GM10847 (cell line): ENCODE data around the gene RAB3GAP2.

Experiments used
- POLR2A ChIP-seq: IDR thresholded peaks from 2 replicates; pipeline ENCODE4 v1.6.1; 2011; ENCODE audit not compliant: insufficient read length; ENCODE audit errors: extremely low read depth

RAB3GAP2 gene

DNA sequence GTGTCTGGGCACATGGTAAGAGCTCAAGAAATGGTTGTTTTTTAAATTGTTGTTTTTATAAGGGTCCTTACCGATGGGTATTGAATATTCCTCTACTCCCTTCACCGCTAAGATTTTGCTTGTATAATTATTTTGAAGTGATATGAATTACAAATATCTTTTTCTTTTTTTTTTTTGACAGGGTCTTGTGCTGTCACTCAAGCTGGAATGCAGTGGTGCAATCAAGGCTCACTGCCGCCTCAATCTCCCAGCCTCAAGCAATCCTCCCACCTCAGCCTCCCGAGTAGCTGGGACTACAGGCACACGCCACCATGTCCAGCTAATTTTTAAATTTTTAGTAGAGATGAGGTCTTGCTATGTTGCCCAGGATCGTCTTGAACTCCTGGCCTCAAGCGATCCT lies 27.1 kb upstream of the RAB3GAP2 start:
- TF ChIP-seq POLR2A = no peak

DNA sequence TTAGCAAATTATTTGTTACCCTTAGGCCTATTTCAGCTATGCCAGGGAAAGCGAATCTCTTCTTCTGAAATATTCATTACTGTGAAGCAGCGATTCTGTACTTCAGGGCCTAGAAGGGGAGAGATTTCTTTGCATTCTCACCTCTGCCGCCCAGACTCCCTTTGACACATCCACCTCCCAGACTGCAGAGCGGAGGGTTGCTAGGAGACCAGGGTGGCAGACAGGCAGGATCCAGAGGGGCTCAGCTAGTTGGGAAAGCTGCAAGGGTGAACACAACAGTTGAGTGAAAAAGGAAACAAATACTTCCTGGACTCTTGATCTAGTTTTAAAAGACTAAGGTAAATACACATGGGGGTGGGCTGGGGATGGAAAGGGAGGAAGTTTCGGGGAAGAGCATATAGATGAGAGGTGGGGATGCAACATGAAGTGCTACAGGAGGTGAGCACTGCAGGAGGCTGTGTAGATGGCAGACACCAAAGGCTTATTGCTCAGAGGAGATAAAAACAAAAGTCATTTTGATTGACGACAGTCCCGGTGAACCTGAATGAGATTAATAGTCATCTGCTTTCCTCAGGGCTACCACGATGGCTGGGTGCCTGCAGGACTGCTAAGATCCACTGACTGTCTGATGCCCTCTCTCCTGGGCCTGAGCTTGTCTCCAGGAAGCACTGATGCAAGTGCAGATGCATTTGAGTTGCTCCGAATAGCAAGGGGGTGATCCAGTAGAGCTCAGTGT lies 26.4 kb upstream of the RAB3GAP2 start:
- TF ChIP-seq POLR2A = no peak

- TF ChIP-seq POLR2A = no peak
Measured at GRCh38 chr1:220296981-220297380, 24.7 kb upstream of the RAB3GAP2 start.

DNA sequence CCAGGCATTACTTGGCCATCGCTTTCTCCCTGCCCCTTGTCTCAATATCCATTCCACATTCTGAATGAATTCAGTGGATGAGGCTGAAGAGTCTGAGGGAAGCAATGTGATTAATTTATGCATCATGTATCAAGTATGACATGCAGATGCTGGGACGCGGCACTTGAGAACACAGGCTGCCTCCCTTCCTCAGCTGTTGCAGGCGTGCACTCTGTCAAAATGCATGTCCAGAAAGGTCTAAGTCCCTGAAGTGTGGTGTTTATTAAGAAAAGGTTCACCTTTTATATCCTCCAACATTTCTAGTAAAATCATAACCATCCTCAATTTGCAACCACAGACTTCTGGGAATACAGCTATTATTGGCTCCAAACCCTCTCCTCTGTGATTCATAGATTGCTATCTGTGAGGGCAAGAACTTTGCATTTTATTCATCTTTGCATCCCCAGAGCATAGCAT lies 22.6 kb upstream of the RAB3GAP2 start:
- TF ChIP-seq POLR2A = no peak

DNA sequence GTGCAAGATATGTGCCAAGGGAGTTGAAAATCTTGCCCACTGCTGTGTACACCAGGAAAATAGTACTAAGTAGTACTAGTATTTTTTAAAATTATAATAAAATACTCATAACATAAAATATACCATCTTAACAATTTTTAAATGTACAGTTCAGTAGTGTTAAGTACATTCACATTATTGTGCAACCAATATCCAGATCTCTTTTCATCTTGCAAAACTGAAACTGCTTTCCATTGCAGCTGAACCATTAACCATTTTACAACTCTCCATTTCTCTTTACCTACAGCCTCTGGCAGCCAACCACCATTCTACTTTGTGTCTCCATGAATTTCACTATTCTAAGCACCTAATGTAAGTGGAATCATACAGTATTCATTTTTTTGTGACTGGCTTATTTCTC lies 19.3 kb upstream of the RAB3GAP2 start:
- no peak for TF ChIP-seq POLR2A

DNA sequence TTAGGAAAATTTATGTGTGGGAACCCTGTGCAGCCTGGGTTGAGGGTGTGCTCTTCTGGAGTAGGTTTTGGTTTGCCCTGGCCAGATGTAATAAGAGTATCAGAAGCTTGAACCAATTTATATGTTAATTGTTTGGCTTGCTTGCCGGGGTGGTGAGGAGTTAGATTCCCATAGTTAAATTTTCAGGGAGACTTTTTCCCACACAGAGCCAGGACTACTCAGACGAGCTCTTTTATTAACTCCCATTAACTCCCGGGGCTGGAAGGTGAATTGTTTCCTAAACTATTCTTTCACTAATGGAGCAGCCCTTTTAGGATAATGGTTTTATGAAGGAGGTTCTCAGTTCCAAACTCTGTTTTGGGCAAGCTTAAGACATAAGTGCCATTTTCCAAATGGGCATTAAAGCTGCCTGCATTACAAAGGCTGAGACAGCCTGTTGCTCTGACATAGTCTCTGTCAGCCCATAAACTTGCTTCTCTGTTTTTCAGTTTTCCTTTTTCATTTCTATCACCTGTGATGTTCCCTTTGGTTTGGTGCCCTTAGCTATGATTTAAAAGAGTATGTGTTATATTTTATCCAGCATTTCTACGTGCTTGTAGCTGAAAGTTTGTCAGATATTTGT lies 18.0 kb upstream of the RAB3GAP2 start:
- no peak for TF ChIP-seq POLR2A

DNA sequence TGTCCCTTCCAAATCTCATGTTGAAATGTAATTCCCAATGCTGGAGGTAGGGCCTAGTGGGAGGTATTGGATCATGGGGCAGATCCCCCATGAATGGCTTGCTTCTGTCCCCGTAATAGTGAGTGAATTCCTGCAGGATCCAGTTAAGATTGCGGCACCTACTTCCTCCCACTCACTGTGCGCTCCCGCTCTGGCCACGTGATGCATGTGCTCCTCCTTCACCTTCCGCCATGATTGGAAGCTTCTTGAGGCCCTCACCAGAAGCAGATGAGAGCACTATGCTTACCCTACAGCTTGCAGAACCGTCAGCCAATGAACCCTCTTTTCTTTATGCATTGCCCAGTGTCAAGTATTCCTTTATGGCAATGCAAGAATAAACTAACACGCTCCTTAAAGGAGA lies 14.9 kb upstream of the RAB3GAP2 start:
- no peak for TF ChIP-seq POLR2A

GRCh38 chr1:220283625-220284024 lies 11.4 kb upstream of the RAB3GAP2 start:
- TF ChIP-seq POLR2A = no peak

GRCh38 chr1:220281159-220281574 lies 8.9 kb upstream of the RAB3GAP2 start:
- TF ChIP-seq POLR2A = no peak

GRCh38 chr1:220280249-220280648 lies 8.0 kb upstream of the RAB3GAP2 start:
- TF ChIP-seq POLR2A = no peak

GRCh38 chr1:220278991-220279390 lies 6.7 kb upstream of the RAB3GAP2 start:
- TF ChIP-seq POLR2A = no peak

DNA sequence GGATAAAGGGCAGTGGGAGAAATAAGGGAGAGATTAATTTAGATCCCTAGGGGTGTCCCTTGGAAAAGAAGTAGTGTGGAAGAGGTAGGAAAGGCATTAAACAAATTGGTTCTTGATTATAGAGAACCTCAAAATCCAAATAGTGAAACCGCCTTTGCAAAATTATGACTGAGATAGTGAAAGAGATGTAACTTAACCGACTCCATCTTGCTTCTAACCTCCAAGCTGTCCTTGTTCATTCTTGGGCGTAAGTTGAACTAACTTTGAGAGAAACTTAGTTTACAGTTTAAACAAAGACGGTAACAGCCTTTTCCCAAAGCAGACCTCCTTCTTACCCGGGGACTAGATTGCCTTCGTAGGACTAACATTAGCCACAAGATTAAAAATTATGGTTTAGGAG lies 3.2 kb upstream of the RAB3GAP2 start:
- no peak for TF ChIP-seq POLR2A

GRCh38 chr1:220274251-220274855 lies 2.1 kb upstream of the RAB3GAP2 start:
- no peak for TF ChIP-seq POLR2A

DNA sequence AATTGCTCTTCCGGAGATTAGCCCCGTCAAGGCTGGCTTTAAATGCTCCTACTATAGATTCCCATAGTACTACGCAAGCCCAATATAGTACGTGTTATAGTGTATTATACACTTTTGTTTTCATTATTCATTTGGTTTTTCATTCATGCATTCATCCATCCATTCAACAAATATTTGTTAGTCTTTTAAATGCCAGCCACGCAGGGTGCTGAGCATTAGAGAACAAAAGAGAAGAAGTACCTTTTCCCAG lies 513 bp upstream of the RAB3GAP2 start:
- no peak for TF ChIP-seq POLR2A

GRCh38 chr1:220271706-220272046 lies 577 bp downstream of the RAB3GAP2 start:
- TF ChIP-seq POLR2A = no peak

GRCh38 chr1:220269036-220269435 lies 3.2 kb downstream of the RAB3GAP2 start:
- TF ChIP-seq POLR2A = no peak

DNA sequence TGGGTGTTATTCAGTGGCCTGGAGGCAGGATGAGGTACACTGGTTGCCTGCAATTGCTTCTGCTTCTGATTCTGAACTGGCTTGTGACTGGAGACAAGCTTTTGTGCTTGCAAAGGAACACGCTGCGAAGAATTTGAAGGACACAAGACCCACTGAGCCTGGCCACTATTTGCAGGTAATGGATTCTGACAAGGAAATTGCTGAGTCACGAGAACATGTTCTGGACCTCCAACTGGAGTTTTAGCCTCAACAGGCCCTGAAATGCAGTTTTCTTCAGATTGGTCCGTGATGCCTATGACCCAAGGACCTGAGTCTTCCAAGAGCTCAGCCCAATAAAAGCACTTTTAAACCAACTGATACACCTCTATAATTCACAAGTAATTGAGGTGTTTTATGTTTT lies 4.6 kb downstream of the RAB3GAP2 start:
- no peak for TF ChIP-seq POLR2A
